NCI-H1048 (cell line): ENCODE results near the gene ACOX3.
"Not testable (repeated sequence)": the region's sequence is repeated elsewhere in the genome, so short reads cannot be mapped to it uniquely, and the experiment has no call there.

Source experiments
- DNase-seq: peaks from one replicate; lab custom pipeline; 2025; lab: John Stamatoyannopoulos, UW

Gene ACOX3

GRCh38 chr4:8440492-8441311 lies at the start of gene ACOX3, which contains the start of gene TRMT44:
Gene ACOX3, minus strand, starts transcription at chr4:8440723. Its CDS starts 24,202 bp downstream, at chr4:8416521.
Gene TRMT44, plus strand, starts transcription at chr4:8440777. Its CDS starts 46 bp downstream, at chr4:8440823.
- peak; percentile 58 for DNase-seq

DNA sequence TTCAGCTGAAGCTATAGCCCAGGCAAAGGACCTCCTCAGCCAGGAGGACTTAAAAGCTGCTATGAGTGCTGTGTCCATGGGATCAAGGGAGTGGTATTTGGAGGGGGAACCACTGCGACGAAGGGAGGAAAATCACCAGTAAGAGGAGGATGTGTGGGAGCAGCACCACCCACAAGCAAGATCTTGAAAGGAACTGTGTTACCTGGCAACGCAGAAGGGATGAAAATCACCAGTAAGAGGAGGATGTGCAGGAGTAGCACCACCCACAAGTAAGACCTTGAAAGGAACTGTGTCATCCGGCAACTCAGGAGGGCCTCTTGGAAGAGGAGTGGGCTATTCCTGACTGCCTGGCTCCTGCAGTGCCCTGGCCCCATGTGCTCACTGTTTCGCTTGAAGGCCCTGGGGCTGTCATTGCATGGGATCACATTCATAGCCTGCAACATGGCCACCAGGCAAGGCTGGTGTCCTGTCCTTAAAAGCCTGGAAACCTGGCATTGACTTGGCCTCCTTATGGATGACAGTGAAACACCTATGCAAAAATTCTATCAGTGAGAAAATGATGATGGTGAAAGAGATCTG lies 48.4 kb upstream of the ACOX3 start:
- no peak for DNase-seq

DNA sequence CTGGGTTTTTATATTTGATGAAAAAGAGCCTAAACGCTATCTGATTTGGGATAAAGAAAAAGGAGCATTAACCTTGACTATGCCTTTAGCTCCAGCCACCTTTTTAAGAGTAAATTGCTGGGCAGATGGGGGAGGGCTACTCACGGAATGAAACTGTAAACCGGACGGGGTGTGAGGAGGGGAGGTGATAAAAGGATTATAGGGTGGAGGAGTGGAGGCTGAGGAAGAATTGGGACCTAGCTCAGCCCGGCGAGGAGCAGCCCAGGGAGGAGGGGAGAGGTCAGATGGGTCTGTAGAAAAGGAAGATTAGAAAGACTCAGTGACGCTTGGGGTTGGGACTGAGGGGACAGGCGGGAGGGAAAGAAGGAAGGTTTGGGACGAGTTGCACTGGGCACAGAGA lies 46.1 kb upstream of the ACOX3 start:
- not testable (repeated sequence) for DNase-seq

DNA sequence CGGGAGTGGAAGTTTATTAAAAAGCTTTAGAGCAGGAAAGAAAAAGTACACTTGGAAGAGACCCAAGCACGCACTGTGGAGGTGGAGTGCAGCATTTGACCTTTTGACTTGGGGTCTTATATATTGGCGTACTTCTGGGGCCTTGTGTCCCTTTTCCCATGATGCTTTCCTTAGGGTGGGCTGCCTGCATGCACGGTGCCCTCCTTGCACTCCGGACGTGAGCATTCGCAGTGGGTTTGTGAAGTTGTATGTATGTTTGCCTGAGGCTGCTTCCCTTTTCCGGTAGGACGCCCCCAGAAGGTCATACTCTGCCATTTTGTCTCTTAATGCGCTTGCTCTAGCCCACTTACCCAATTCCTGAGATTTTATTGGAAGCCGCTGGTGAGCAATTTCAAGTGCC lies 39.7 kb upstream of the ACOX3 start:
- no peak for DNase-seq

- DNase-seq, result no peak
Measured at GRCh38 chr4:8478801-8479744, 38.5 kb upstream of the ACOX3 start.

- no peak for DNase-seq
Measured at GRCh38 chr4:8478371-8478770, 37.8 kb upstream of the ACOX3 start.

DNA sequence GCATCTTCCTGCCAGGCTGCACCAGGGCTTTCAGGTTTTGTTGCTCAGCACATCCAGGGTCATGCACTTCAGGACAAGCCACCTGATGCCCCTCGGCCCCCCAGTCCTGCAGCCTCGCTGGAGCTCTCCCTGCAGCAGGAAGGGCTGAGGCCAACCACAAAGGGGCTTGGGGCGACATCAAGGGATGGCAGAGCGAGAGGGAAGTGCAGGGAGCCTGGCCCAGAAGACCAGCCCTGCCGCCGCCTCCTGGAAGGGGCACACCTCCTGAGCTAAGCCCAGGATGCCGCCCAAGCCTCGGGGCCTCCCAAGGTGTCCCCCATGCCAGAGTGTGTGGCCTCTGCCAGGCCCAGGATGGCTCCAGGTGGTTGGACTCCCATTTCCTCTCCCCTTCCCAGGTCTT lies 37.2 kb upstream of the ACOX3 start:
- DNase-seq, result no peak

DNA sequence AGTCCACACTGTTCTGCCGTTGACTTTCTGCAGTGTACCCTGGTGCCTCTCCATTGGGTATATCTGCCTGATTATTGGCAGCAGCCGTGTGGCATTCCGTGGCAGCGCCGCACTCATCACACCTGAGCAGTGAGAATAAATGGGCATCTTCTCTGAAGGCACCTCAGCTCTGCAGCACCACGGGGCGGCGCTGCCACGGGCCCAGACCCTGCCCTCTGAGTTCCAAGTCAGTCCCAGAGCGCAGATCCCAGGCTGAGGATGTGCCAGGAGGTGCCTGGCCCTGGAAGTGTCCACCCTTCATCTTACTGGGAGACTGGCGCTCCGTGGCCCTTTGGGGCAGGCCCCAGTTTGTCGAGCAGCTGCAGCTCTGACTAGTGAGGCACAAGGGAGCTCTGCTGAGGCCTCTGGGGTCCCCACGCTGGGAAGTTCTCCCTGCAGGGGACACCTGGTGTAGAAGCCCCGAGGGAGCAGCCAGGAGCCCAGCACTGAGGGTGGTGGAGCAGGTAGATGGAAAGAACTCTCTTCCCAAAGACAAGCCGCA lies 36.6 kb upstream of the ACOX3 start:
- DNase-seq, result no peak

GRCh38 chr4:8475751-8476575 lies 35.4 kb upstream of the ACOX3 start:
- no peak for DNase-seq

DNA sequence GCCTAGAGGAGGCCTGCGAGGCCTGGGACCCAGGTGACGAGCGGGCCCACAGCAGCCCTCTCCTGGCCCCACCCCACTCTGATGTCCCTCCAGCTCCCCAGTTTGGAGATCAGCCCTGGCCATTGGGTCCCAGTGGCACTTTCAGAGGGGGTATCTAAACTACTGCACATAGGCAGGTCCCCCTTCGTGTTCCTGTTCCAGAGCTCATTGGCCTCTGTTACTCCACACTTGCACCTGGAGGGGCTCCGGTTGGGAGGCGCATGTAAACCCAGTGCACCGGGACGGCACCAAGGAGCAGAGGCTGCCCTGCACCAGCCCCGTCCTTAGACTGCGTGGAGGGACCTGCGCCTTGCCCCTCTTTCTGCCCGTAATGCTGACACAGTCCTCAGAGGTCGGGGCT lies 34.3 kb upstream of the ACOX3 start:
- no peak for DNase-seq

- DNase-seq, result no peak
Measured at GRCh38 chr4:8473920-8474590, 33.5 kb upstream of the ACOX3 start.

DNA sequence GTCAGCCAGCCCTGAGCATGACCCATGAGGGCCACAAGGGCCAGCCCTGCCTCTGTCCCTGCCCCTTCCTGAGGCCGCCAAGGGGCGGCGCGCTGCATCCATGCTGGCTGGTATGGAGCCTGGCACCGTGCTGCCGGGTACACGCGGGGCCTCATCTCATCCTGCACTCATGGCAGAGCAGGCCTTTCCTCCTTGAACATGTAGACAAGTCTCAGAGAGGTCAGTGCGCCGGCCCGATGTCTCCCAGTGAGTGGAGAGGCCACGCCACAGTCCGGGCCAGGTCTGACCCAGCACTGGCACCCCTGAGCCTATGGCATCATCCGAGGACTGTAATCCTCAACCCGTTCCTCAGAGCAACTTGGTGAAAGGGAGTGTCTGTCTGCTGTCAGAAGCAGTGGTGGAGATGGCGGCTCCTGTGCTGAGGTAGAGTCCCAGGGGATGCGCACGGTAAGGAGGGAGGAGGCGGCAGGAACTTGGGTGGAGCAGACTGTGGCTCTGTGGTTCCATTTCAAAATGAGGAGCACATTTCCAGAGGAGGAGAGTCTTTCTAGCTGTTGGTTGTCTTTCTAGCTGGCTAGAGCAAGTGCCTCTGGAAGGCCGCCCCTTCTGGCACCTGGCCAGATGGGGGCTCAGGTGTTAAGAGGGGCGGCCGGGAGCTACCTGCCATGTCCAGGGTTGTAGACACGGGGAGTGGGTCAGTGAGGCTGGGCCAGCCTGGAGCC lies 32.8 kb upstream of the ACOX3 start:
- DNase-seq, result no peak

- no peak for DNase-seq
Measured at GRCh38 chr4:8472689-8473197, 32.2 kb upstream of the ACOX3 start.

GRCh38 chr4:8472158-8472688 lies 31.7 kb upstream of the ACOX3 start:
- DNase-seq, result no peak

- DNase-seq, result no peak
Measured at GRCh38 chr4:8471211-8471875, 30.8 kb upstream of the ACOX3 start.

DNA sequence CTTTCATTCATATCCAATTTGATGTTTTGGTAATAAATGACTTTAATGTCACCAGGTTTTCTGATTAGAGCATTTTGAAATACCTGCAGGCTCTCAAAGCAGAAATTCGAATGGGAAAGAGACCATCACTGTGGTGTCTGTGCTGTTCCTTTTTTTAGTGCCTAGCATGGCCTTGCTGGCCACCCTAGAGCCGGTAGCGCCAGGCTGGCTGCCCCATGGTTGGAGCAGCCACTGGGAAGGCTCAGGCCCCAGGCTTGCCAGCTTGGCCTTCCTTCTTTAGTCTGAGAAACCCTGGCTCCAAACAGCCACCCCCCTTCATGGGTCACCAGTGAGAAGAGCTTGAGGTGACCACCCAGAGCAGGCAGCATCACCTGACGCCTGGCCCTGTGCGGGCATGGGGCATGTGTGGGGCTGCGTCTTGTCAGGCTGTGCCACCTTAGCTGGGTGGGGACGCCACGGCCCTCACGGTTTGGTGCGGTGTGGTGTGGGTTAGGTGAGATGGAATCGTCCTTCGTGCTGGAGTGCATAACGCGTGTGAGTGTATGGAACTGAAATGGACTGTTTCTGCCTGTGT lies 30.0 kb upstream of the ACOX3 start:
- no peak for DNase-seq

DNA sequence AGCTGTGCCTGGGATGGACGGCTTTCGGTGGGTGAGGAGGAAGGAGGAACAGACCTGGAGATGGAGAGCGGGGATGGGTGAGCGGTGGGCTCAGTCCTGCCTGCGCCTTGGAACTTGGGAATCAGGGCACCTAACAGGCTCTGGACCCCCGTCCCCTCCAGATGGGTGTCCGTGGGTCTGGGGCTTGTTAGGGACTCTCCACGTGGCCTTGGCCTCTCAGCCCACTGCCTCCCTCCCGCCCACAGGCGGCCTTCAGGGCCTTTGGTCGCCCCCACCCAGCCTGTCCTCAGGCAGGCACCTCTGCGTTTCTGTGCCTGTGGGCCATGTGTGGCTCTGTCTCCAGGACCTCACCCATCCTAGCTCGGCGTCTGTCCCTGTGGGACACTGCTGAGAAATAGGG lies 29.0 kb upstream of the ACOX3 start:
- no peak for DNase-seq

GRCh38 chr4:8468746-8469535 lies 28.4 kb upstream of the ACOX3 start:
- no peak for DNase-seq
